HepG2 (cell line): ENCODE measurements around the gene DRAP1. TPM values are rescaled to one million over a fixed set of nuclear protein-coding genes. Genes with fewer than 3 reads are reported as not detected.

ENCODE experiments used
- AFF4 ChIP-seq: sonication (generic); formaldehyde crosslinking; IDR thresholded peaks from 2 replicates; pipeline ENCODE4 v1.4.0; 2020; ENCODE audit warnings: missing genetic modification reagents
- BORCS8-MEF2B ChIP-seq: sonication (generic); formaldehyde crosslinking; IDR thresholded peaks from 2 replicates; pipeline ENCODE4 v1.8.0; 2022; ENCODE audit warnings: mild to moderate bottlenecking, missing genetic modification reagents
- FOXA1 ChIP-seq, 2 experiments: fragments of 450-650 bp in 1 of 2; sonication (generic) in 1 of 2; formaldehyde crosslinking in 1 of 2; IDR thresholded peaks; 2 replicates each; pipeline versions ENCODE4 v1.4.0 to v1.6.1; 2016 to 2020; ENCODE audit warnings: missing genetic modification reagents in 1 of 2
- FOXM1 ChIP-seq: sonication (generic); formaldehyde crosslinking; IDR thresholded peaks from 2 replicates; pipeline ENCODE4 v1.5.0; 2020; ENCODE audit warnings: missing genetic modification reagents
- FOXP4 ChIP-seq: sonication (generic); formaldehyde crosslinking; IDR thresholded peaks from 2 replicates; pipeline ENCODE4 v1.4.0; 2020; ENCODE audit warnings: missing genetic modification reagents
- GTF3A ChIP-seq: sonication (generic); formaldehyde crosslinking; conservative IDR thresholded peaks from 2 replicates; pipeline ENCODE4 v1.4.0; 2020; ENCODE audit warnings: mild to moderate bottlenecking, missing genetic modification reagents
- HMG20A ChIP-seq: IDR thresholded peaks from 2 replicates; pipeline ENCODE4 v1.6.1; 2016; ENCODE audit warnings: borderline replicate concordance
- MAFK ChIP-seq, 2 experiments: IDR thresholded peaks in 1 of 2; conservative IDR thresholded peaks in 1 of 2; 2 replicates each; pipeline ENCODE4 v1.6.1; 2011; ENCODE audit warnings: improper control_type of control experiment in 2 of 2, low read length in 2 of 2
- MED13 ChIP-seq: sonication (generic); formaldehyde crosslinking; IDR thresholded peaks from 2 replicates; pipeline ENCODE4 v1.5.0; 2020; ENCODE audit warnings: missing genetic modification reagents
- NFE2L1 ChIP-seq: sonication (generic); formaldehyde crosslinking; IDR thresholded peaks from 2 replicates; pipeline ENCODE4 v1.4.0; 2020; ENCODE audit warnings: missing genetic modification reagents, mild to moderate bottlenecking, borderline replicate concordance
- POLR2G ChIP-seq: fragments of 200-400 bp; formaldehyde crosslinking; IDR thresholded peaks from 2 replicates; pipeline ENCODE4 v1.6.1; 2018; ENCODE audit warnings: mild to moderate bottlenecking, low read depth, low read length, moderate library complexity
- SRF ChIP-seq: IDR thresholded peaks from 2 replicates; pipeline ENCODE4 v1.6.1; 2011; ENCODE audit warnings: mild to moderate bottlenecking, low read depth, low read length, moderate library complexity
- ZFP36L1 ChIP-seq: sonication (generic); formaldehyde crosslinking; IDR thresholded peaks from 2 replicates; pipeline ENCODE4 v1.8.0; 2022; ENCODE audit warnings: mild to moderate bottlenecking, missing genetic modification reagents, moderate library complexity
- ZNF432 ChIP-seq: sonication (generic); formaldehyde crosslinking; IDR thresholded peaks from 2 replicates; pipeline ENCODE4 v1.5.0; 2020; ENCODE audit warnings: missing genetic modification reagents, mild to moderate bottlenecking, borderline replicate concordance
- ZNF543 ChIP-seq: sonication (generic); formaldehyde crosslinking; IDR thresholded peaks from 2 replicates; pipeline ENCODE4 v1.4.0; 2020; ENCODE audit warnings: mild to moderate bottlenecking, missing genetic modification reagents
- polyA plus RNA-seq, 8 experiments: library from polyadenylated mRNA; depleted of rRNA in 3 of 8; stranded (reverse) in 7 of 8; unstranded in 1 of 8; fragments of >200 nt; fragmentation: Illumina TruSeq in 4 of 8; extraction: Trizol in 4 of 8; gene quantifications; 2 replicates each; pipeline versions ENCODE4 v1.2.1 to v1.2.3, GENCODE V29; 2011 to 2016; ENCODE audit warnings: low read depth in 4 of 8, missing spikeins in 1 of 8, mixed read lengths in 1 of 8; ENCODE audit not compliant: insufficient read depth in 1 of 8
- total RNA-seq, 5 experiments: library from RNA; depleted of rRNA; stranded (reverse); fragments of >200 nt; fragmentation: Illumina TruSeq; extraction: Trizol; gene quantifications; 2 replicates each; pipeline ENCODE4 v1.2.3, GENCODE V29; 2016; ENCODE audit warnings: low read depth in 1 of 5
- TF ChIP-seq, protein P1 (sequence below): sonication (generic); formaldehyde crosslinking; IDR thresholded peaks from 2 replicates; pipeline ENCODE4 v1.8.1; 2023; ENCODE audit warnings: mild to moderate bottlenecking, missing genetic modification reagents
- TF ChIP-seq, protein P2 (sequence below), 2 experiments: sonication (generic) in 1 of 2; formaldehyde crosslinking in 1 of 2; IDR thresholded peaks; 2 replicates each; pipeline versions ENCODE4 v1.5.1 to v1.6.1; 2011 to 2020; ENCODE audit warnings: borderline replicate concordance in 1 of 2, low read depth in 1 of 2, low read length in 1 of 2, mild to moderate bottlenecking in 1 of 2, missing genetic modification reagents in 1 of 2, moderate library complexity in 1 of 2
- TF ChIP-seq, protein P3 (sequence below): sonication (generic); formaldehyde crosslinking; IDR thresholded peaks from 2 replicates; pipeline ENCODE4 v1.8.1; 2023; ENCODE audit warnings: mild to moderate bottlenecking, missing genetic modification reagents, borderline replicate concordance

The DRAP1 gene
- total and polyA plus RNA-seq, 2 of the 13 experiments (the other 11 are each of a cell fraction or from before 2014, with no cell fraction given) = 46.8 to 52.3 TPM

- TF ChIP-seq FOXP4 (CRISPR knock-in tag) = peak; percentile 45; the same call in 1 of the 2 replicates
- no peak for TF ChIP-seq GTF3A (CRISPR knock-in tag)
- TF ChIP-seq BORCS8-MEF2B (CRISPR knock-in tag) = peak; percentile 69; the same call in 1 of the 2 replicates
- TF ChIP-seq MED13 (CRISPR knock-in tag) = no peak; the same call in 1 of the 2 replicates
- TF ChIP-seq AFF4 (CRISPR knock-in tag) = no peak
- no peak for TF ChIP-seq MAFK (conservative IDR thresholded peaks at IDR 0.05 in 1 of 2, IDR thresholded peaks at IDR 0.05 in 1 of 2; ENCODE audit: low read length in 2 of 2)
- no peak for TF ChIP-seq FOXM1 (CRISPR knock-in tag)
- TF ChIP-seq FOXA1 (IDR thresholded peaks at IDR 0.05) = no peak
- no peak for TF ChIP-seq FOXA1 (CRISPR knock-in tag; IDR thresholded peaks at IDR 0.05)
- TF ChIP-seq, protein P1, sequence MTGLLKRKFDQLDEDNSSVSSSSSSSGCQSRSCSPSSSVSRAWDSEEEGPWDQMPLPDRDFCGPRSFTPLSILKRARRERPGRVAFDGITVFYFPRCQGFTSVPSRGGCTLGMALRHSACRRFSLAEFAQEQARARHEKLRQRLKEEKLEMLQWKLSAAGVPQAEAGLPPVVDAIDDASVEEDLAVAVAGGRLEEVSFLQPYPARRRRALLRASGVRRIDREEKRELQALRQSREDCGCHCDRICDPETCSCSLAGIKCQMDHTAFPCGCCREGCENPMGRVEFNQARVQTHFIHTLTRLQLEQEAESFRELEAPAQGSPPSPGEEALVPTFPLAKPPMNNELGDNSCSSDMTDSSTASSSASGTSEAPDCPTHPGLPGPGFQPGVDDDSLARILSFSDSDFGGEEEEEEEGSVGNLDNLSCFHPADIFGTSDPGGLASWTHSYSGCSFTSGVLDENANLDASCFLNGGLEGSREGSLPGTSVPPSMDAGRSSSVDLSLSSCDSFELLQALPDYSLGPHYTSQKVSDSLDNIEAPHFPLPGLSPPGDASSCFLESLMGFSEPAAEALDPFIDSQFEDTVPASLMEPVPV (CRISPR knock-in tag) = peak; percentile 70; the same call in 1 of the 2 replicates
- TF ChIP-seq, protein P2, sequence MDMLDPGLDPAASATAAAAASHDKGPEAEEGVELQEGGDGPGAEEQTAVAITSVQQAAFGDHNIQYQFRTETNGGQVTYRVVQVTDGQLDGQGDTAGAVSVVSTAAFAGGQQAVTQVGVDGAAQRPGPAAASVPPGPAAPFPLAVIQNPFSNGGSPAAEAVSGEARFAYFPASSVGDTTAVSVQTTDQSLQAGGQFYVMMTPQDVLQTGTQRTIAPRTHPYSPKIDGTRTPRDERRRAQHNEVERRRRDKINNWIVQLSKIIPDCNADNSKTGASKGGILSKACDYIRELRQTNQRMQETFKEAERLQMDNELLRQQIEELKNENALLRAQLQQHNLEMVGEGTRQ (IDR thresholded peaks at IDR 0.05; ENCODE audit: low read depth, low read length) = peak; percentile 69
- TF ChIP-seq, protein P2 (CRISPR knock-in tag; IDR thresholded peaks at IDR 0.05; ENCODE audit: borderline replicate concordance) = peak; percentile 94
- TF ChIP-seq, protein P3, sequence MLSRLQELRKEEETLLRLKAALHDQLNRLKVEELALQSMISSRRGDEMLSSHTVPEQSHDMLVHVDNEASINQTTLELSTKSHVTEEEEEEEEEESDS (CRISPR knock-in tag) = no peak
- peak; percentile 66; the same call in 1 of the 2 replicates for TF ChIP-seq POLR2G
- TF ChIP-seq ZNF543 (CRISPR knock-in tag) = no peak
- TF ChIP-seq SRF = no peak
- no peak for TF ChIP-seq ZNF432
- 0 out of 2 replicates have a peak, but pooled peaks have one; percentile 49 for TF ChIP-seq ZFP36L1 (CRISPR knock-in tag)
- TF ChIP-seq NFE2L1 (CRISPR knock-in tag) = no peak
- TF ChIP-seq HMG20A = no peak
Observed at GRCh38 chr11:65873318-65874156, 45.7 kb upstream of the DRAP1 start (continued).
